Mesodermal cell (in vitro differentiated cells): ENCODE data around the gene F13B. TPM values are rescaled to one million over a fixed set of nuclear protein-coding genes. Genes with fewer than 3 reads are reported as not detected.
"Not testable (repeated sequence)": the region's sequence is repeated elsewhere in the genome, so short reads cannot be mapped to it uniquely, and the experiment has no call there.

Source experiments
- H3K27ac ChIP-seq: 2 replicates; pipeline ENCODE4 v1.7.0; 2013; ENCODE audit warnings: mild to moderate bottlenecking, low read depth, low read length, moderate library complexity; ENCODE audit not compliant: severe bottlenecking
- H3K36me3 ChIP-seq: 2 replicates; pipeline ENCODE4 v1.7.1; 2013; ENCODE audit warnings: mild to moderate bottlenecking, low read length, moderate library complexity; ENCODE audit not compliant: control insufficient read depth, insufficient read depth
- H3K4me1 ChIP-seq: one replicate; pipeline ENCODE4 v1.7.1; 2013; ENCODE audit warnings: mild to moderate bottlenecking, low read length; ENCODE audit not compliant: insufficient read depth, control insufficient read depth, poor library complexity, severe bottlenecking
- H3K4me3 ChIP-seq: 2 replicates; pipeline ENCODE4 v1.7.0; 2013; ENCODE audit warnings: low read length, control low read depth, mild to moderate bottlenecking; ENCODE audit not compliant: insufficient read depth, poor library complexity, severe bottlenecking; ENCODE audit errors: extremely low read depth
- H3K9me3 ChIP-seq: 2 replicates; pipeline ENCODE4 v1.7.1; 2013; ENCODE audit warnings: mild to moderate bottlenecking, low read length, moderate library complexity; ENCODE audit not compliant: control insufficient read depth
- WGBS, 2 experiments: methylation state at CpG; one replicate each; pipeline ENCODE4 v1.1.5; 2013; ENCODE audit warnings: missing lambda C conversion rate in 2 of 2; ENCODE audit not compliant: insufficient coverage in 2 of 2; 5-methylcytosine and 5-hydroxymethylcytosine counted together
- polyA plus RNA-seq, 2 experiments: library from polyadenylated mRNA; stranded (reverse); fragments of 50-300 nt; gene quantifications; one replicate each; pipeline ENCODE4 v1.2.3, GENCODE V29; 2013

The F13B gene, protein sequence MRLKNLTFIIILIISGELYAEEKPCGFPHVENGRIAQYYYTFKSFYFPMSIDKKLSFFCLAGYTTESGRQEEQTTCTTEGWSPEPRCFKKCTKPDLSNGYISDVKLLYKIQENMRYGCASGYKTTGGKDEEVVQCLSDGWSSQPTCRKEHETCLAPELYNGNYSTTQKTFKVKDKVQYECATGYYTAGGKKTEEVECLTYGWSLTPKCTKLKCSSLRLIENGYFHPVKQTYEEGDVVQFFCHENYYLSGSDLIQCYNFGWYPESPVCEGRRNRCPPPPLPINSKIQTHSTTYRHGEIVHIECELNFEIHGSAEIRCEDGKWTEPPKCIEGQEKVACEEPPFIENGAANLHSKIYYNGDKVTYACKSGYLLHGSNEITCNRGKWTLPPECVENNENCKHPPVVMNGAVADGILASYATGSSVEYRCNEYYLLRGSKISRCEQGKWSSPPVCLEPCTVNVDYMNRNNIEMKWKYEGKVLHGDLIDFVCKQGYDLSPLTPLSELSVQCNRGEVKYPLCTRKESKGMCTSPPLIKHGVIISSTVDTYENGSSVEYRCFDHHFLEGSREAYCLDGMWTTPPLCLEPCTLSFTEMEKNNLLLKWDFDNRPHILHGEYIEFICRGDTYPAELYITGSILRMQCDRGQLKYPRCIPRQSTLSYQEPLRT
- polyA plus RNA-seq (2013, experiment 1 of 2): not detected
- polyA plus RNA-seq (2013, experiment 2 of 2): not detected

DNA sequence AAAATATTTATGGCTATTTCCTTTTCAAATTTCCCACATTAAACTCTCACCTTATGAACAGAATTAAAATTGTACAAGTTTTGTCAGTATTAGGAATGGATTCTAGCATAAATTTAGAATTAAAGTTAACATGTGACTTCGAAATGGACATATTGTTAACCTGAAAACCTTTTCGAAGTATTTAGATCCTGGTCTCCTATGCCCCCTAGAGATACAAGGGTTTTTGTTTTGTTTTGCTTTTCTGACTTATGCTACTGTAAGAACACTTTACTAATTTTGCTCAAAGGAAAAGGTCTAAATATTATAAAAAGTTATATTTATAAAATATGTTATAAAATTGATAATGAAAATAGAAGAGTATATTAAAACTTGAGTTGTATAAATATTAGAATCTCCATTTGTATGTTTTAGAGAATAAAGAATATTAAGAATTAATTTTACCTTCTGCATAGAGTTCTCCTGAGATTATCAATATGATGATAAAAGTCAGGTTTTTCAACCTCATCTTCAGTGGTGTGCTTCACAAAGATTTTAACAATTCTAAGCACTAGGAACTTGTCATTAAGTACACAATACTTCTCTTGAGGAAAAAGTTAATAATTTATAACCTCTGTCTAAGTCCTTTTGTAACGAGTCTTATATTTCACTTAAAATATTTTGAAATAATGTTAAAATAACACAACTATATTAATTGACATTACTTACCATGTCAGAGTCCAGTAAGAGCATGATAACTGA lies at the start of gene F13B:
Gene F13B (minus strand): TSS at position 542 of the 738 bp plus-strand sequence. CDS start 37 bp downstream, at position 505.
- WGBS, 2 experiments: 71 to 100% methylated on average over 1 of the region's 3 CpGs

DNA sequence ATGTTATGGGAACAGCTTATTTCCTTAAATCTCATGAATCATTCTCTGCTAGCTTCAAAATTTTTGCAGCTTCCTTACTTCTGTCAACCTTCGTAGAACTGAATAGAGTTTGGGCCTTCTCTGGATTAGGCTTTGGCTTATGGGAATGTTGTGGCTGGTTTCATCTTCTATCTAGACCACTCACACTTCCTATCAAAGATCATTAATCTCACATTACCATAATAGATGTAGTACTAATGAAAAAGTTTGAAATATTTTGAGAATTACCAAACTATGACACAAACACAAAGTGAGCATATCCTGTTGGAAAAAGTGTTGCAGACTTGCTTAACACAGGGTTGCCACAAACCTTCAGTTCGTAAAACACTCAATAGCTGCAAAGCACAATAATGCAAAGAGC lies 49.1 kb upstream of the F13B start:
- Histone ChIP-seq H3K9me3 (no peaks in the 10 kb centered on the region), H3K4me3 (no peak overlapping the region), H3K36me3 (peaks cover 58% of the 10 kb centered on the region), H3K27ac (no peak overlapping the region), H3K4me1 (no peaks in the 10 kb centered on the region)
- WGBS, 2 experiments: 100% methylated on average over 1 of the region's 2 CpGs; no CpG with 5 or more reads in 1 of the 2 experiments

More for the DNA sequence above, at the start of gene F13B:
- Histone ChIP-seq H3K4me3 (no peak within 1 kb of the TSS), H3K36me3 (no peaks in the 10 kb centered on the region), H3K9me3 (no peaks in the 10 kb centered on the region), H3K27ac (no peak within 1 kb of the TSS), H3K4me1 (no peaks in the 10 kb centered on the region)

DNA sequence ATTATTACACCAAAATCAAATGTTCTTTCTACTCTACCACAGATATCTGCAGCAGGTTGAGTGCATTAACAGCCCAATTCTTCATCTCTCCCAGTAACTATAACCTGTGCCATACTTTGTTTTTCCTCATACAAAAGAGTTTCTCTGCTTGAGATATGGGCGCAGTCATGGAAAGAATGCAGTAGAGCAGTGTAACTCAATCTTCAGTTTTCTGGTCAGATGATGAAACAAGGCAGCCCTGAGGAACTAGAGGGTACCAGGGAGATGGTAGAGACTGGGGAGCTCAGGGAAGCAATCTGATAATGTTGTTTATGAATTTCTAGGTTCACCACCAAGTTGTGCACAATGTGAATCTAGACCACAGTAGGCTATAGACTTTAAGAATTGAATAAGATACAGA lies 39.8 kb upstream of the F13B start:
- peaks cover 6% of the 10 kb centered on the region for H3K4me1 ChIP-seq
- no peaks in the 10 kb centered on the region for H3K9me3 ChIP-seq
- peaks cover 52% of the 10 kb centered on the region for H3K36me3 ChIP-seq
- H3K4me3 ChIP-seq: no peak overlapping the region
- H3K27ac ChIP-seq: no peak overlapping the region
- WGBS, 2 experiments: no CpG with 5 or more reads among the region's 1 CpG

DNA sequence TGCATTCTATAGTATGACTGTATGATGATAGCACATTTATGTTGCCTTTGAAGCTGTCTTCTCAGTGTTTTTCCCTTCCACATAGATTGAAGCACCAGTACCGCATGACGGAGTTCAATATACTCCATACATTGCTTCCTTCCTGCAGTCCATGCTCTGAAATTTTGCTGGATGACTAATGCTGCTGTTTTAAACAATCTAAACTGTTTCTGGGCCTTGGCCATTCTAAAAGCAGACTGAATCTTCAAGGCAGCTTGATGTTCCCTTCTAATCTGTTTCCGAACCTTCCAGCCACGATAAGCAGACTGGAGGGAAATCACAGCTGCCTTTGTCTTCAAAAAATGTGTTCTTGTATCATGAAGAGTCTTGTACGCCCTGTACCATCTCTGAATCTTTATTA lies 36.2 kb upstream of the F13B start:
- no peak overlapping the region for H3K27ac ChIP-seq
- no peak overlapping the region for H3K4me3 ChIP-seq
- H3K4me1 ChIP-seq: peaks cover 6% of the 10 kb centered on the region
- peaks cover 40% of the 10 kb centered on the region for H3K36me3 ChIP-seq
- 92 to 100% methylated on average over 3 to 4 of the region's 5 CpGs for WGBS, 2 experiments
- no peaks in the 10 kb centered on the region for H3K9me3 ChIP-seq

DNA sequence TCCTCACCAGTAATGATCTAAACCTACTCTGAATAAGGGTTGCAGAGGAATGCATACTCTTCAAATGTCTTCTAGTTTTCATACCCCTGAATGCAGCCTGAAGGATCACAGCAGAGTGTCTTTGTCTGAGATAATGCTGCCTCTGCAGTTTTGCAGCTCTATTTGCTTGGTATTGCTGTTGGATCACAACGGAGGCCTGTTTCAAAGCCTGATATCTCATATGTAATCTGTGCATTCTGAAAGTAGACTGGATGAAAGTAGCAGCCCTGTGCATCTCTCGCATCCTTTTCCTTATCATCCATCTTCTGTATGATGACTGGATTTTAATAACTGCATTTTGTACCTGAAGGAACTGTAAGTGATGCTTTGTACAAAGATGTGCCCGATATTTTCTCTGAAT lies 34.9 kb upstream of the F13B start:
- WGBS, 2 experiments: 83% methylated on average over 1 of the region's 3 CpGs; no CpG with 5 or more reads in 1 of the 2 experiments
- Histone ChIP-seq H3K4me1 (peaks cover 6% of the 10 kb centered on the region), H3K36me3 (peaks cover 37% of the 10 kb centered on the region), H3K4me3 (no peak overlapping the region), H3K27ac (no peak overlapping the region), H3K9me3 (no peaks in the 10 kb centered on the region)

DNA sequence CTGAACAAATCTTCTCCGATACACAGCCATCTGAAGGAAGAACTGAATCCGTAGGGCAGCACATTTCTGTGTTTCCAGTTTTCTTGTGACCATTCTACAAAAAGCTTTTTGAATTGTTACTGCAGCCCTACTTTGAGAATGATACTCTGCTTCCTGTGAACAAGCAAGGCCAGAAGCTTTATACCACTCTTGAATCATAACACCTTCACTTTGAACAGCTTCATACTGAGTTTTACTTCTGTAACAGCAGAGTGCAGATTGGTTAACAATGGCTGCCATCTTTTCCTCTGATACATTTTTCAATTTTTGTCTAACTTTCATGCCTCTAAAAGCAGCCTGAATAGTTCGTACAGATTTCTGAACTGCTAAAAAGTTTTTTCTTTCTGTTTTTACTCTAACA lies 33.6 kb upstream of the F13B start:
- Histone ChIP-seq H3K4me3 (no peak overlapping the region), H3K27ac (no peak overlapping the region), H3K36me3 (peaks cover 35% of the 10 kb centered on the region), H3K9me3 (no peaks in the 10 kb centered on the region), H3K4me1 (peaks cover 6% of the 10 kb centered on the region)
- WGBS, 2 experiments: 92 to 94% methylated on average over 2 to 3 of the region's 3 CpGs

DNA sequence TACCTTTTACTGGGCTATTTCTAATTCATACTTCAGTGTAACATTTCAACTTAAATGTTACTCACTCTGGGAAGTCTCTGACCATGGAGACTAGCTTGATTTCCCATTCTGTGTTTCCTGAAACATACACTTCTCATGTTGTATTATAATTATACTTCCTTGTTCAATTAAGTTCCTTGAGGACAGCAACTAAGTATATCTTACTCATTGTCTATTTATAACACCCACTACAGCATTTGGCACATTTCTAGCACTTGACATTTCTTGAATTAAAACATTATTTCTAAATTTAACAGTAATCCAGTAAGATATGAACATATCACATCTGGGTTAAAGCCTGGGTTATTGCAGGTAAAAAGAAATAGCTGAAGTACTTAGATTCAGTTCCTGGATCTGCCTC lies 32.4 kb upstream of the F13B start:
- H3K4me3 ChIP-seq: no peak overlapping the region
- peaks cover 6% of the 10 kb centered on the region for H3K4me1 ChIP-seq
- no peaks in the 10 kb centered on the region for H3K9me3 ChIP-seq
- peaks cover 33% of the 10 kb centered on the region for H3K36me3 ChIP-seq
- H3K27ac ChIP-seq: no peak overlapping the region

DNA sequence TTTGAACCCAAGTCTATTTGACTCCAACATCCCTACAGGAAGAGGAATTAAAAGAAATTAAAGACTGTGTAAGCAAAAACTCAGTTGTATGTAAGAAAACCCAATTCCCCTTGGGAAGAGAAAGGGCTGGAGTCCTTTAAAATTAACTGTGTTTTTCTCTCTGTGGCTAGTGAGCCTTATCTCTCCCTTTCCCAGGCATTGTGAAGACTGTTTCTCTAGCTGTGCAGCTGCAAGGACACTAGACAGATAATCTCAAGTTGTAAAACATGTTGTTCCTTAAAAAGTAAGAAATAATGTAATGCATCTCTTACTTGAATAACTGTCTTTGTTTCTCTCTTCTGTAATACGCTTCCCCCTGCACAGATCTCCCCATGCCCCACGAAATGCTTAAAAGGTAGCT lies 29.9 kb upstream of the F13B start:
- not testable (repeated sequence) for H3K4me1 ChIP-seq, H3K27ac ChIP-seq, H3K9me3 ChIP-seq, H3K4me3 ChIP-seq
- H3K36me3 ChIP-seq: peaks cover 24% of the 10 kb centered on the region
- WGBS, 2 experiments: 100% methylated on average over 2 of the region's 2 CpGs

DNA sequence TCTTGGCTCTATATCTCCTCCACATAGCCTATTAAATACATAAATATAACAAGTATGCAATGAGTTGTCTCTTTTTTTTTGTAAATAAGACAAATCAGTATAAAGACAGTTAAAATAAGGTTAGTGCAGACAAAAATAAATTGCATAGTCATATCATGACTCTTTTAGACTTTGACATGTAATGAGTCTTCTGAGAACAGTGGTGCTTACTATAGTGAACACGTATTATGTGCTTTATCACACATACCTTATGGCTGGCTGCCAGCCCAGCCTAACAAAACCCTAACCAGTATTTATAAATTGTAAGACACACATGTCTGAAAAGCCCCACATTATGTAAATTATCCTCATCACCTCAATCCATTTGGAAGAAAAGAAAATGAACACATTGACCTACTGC lies 29.1 kb upstream of the F13B start:
- no peaks in the 10 kb centered on the region for H3K9me3 ChIP-seq
- H3K36me3 ChIP-seq: peaks cover 32% of the 10 kb centered on the region
- WGBS, 2 experiments: no CpG with 5 or more reads among the region's 1 CpG
- H3K4me1 ChIP-seq: no peaks in the 10 kb centered on the region
- H3K27ac ChIP-seq: no peak overlapping the region
- H3K4me3 ChIP-seq: no peak overlapping the region

DNA sequence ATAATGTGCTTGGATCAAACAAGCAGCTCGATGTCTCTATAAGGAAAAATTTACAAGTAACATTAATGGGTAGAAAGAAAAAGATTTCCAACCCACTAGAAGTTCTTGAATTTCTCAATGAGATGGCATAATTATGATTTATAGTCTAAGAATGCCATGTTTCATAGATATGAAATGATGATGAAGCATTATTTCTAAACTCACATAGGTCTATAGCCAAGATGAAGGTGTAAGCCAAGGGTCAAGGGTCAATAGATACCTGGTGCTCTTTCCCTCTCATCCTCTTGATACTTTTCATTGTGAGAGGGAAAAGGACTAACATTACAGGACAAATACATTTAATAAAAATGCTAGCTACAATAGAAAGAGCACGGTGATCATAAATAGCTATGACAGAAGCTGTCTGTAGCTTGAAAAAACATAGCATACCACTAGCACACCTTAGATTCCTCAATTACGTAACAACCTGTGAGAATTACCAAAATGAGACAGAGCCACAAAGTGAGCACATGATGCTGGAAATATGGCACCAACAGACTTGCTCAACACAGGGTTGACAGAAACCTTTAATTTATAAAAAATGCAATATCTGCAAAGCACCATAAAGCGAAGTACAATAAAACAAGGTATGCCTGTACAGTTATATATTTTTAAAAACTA lies 26.3 kb upstream of the F13B start:
- no peaks in the 10 kb centered on the region for H3K9me3 ChIP-seq
- 92 to 100% methylated on average over 1 to 2 of the region's 4 CpGs for WGBS, 2 experiments
- H3K4me3 ChIP-seq: no peak overlapping the region
- no peaks in the 10 kb centered on the region for H3K4me1 ChIP-seq
- H3K27ac ChIP-seq: no peak overlapping the region
- peaks cover 43% of the 10 kb centered on the region for H3K36me3 ChIP-seq
